Astrocyte (in vitro differentiated cells and primary cell): ENCODE measurements around the gene CPNE5.

ENCODE experiments used
- CTCF ChIP-seq: IDR thresholded peaks from 2 replicates; pipeline ENCODE4 v1.5.1; 2011; ENCODE audit warnings: low read depth, mild to moderate bottlenecking, inconsistent platforms, low read length, moderate library complexity; ENCODE audit not compliant: insufficient read depth
- EZH2 ChIP-seq: IDR thresholded peaks from 2 replicates; pipeline ENCODE4 v1.6.1; 2012; ENCODE audit warnings: mild to moderate bottlenecking, low read length, inconsistent platforms; ENCODE audit not compliant: insufficient read depth

DNA sequence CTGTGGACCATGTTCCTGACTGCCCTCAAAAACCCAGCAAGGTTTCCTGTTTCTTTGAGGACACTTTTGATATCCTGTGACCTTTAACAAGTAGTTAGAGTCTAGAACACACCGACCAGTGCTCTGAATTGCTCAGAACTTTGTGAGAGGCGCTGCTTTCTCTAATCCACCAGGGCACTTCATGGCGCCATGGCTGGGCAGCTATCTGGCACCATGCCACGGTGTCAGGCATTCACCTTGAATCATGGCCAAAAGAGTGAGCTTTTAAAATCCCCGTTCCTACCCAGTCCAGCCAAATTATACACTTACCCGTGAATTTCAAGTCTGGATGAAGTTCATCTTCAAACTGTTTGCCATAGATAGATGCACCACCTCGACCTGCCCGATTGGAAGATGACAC is 17.0 kb upstream of the CPNE5 start:
- TF ChIP-seq CTCF (no peak), EZH2 (no peak)
